Ascending aorta (tissue), 2 donors: Measurements from ENCODE around the gene EIF1. TPM values are rescaled to one million over a fixed set of nuclear protein-coding genes. Genes with fewer than 3 reads are reported as not detected.
"Not testable (repeated sequence)": the region's sequence is repeated elsewhere in the genome, so short reads cannot be mapped to it uniquely, and the experiment has no call there.

ENCODE experiments used
- DNase-seq, 2 donors: peaks; one replicate each; pipeline ENCODE4 v3.0.0-alpha.2; 2019; ENCODE audit warnings: low spot score in 2 of 2
- H3K27ac ChIP-seq, 2 donors: fragments of 200-600 bp; sonication (generic); one replicate each; pipeline ENCODE4 v1.5.1; 2016 to 2017; ENCODE audit warnings: mild to moderate bottlenecking in 1 of 2
- H3K27me3 ChIP-seq: fragments of 200-600 bp; sonication (generic); one replicate; pipeline ENCODE4 v1.5.1; 2017
- H3K36me3 ChIP-seq, 2 donors: fragments of 200-600 bp; sonication (generic); one replicate each; pipeline ENCODE4 v1.5.1; 2016
- H3K4me1 ChIP-seq, 2 donors: fragments of 200-600 bp; sonication (generic); one replicate each; pipeline ENCODE4 v1.5.1; 2016 to 2017; ENCODE audit warnings: mild to moderate bottlenecking in 1 of 2
- H3K4me3 ChIP-seq, 2 donors: fragments of 200-600 bp; sonication (generic); one replicate each; pipeline ENCODE4 v1.5.1; 2016 to 2017; ENCODE audit warnings: mild to moderate bottlenecking in 1 of 2
- H3K9me3 ChIP-seq, 2 donors: fragments of 200-600 bp; sonication (generic); one replicate each; pipeline ENCODE4 v1.5.1; 2016
- CTCF ChIP-seq, 3 experiments: fragments of 200-600 bp in 2 of 3; fragments of 450-650 bp in 1 of 3; sonication (generic) in 2 of 3; IDR thresholded peaks; one replicate each; pipeline ENCODE4 v1.5.1; 2016 to 2019; ENCODE audit warnings: antibody characterized with exemption in 3 of 3, mild to moderate bottlenecking in 1 of 3, moderate library complexity in 1 of 3
- intact Hi-C: fragments of 100-400 bp; cut with DNase I; formaldehyde crosslinking; loops from one replicate; pipeline ENCODE4 v1.15.1; 2023
- total RNA-seq: library from RNA; depleted of rRNA; stranded (reverse); fragments of >200 nt; gene quantifications from one replicate; pipeline ENCODE4 v1.1.0, GENCODE V29; 2016

The EIF1 gene
- total RNA-seq, 1 donor from 2014 or later = 102 TPM

- H3K4me1 ChIP-seq = peaks cover 0 to 14% of the 10 kb centered on the region in 2 donors
- H3K27me3 ChIP-seq = no peaks in the 10 kb centered on the region
- intact Hi-C loops = loop anchor here (5.0 to 10.0 kb wide), 2 partner anchors 850 to 1023 kb away; partner anchors contain the start of gene SMARCE1
- peak overlapping the region in 1 of 2 donors; percentile 85 for H3K27ac ChIP-seq
- H3K9me3 ChIP-seq = no peaks in the 10 kb centered on the region
- no peak for DNase-seq
- peak overlapping the region in 1 of 2 donors; percentile 72 for H3K4me3 ChIP-seq
- no peak for TF ChIP-seq CTCF (IDR thresholded peaks at IDR 0.05)
- H3K36me3 ChIP-seq = no peaks in the 10 kb centered on the region
Observed at GRCh38 chr17:41667280-41668041, 21.2 kb upstream of the EIF1 start.

- H3K36me3 ChIP-seq = no peaks in the 10 kb centered on the region
- TF ChIP-seq CTCF (IDR thresholded peaks at IDR 0.05) = no peak
- no peaks in the 10 kb centered on the region for H3K9me3 ChIP-seq
- H3K27ac ChIP-seq = no peak overlapping the region
- intact Hi-C loops = no loop called here
- H3K27me3 ChIP-seq = no peaks in the 10 kb centered on the region
- no peak overlapping the region for H3K4me3 ChIP-seq
- no peak for DNase-seq
- peaks cover 0 to 1% of the 10 kb centered on the region in 2 donors for H3K4me1 ChIP-seq
Observed at GRCh38 chr17:41672153-41672552, 16.5 kb upstream of the EIF1 start.

DNA sequence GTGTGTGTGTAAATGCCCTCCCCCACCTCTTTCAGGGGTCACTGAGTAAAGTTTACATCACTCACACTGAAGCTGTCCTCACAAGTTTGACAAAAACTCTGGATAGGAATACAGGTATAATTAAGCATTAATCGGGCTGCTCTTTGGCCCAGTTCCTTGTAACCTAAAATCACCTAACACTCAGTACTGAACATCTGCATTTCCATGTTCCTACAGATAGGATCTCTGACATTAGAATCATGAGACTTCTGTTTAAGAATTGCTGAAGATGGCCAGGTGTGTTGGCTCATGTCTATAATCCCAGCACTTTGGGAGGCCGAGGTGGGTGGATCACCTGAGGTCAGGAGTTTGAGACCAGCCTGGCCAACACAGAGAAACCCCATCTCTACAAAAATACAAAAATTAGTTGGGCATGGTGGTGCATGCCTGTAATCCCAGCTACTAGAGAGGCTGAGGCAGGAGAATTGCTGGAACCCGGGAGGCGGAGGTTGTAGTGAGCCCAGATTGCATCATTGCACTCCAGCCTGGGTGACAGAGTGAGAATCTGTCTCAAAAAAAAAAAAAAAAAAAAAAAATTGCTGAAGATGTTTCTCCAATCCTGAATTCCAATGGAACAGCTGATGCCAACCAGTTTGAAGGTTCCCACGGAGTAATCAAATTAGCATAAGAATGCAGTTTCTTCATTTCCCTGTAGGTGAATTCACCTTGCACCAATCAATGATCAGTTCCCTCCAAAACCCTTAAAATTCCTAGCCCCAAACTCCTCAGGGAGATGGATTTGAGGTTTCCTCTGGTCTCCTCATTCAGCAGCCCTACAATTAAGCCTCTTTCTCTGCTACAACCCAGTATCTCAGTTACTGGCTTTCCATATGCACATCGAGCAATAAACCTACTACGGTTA lies 13.3 kb upstream of the EIF1 start:
- H3K4me3 ChIP-seq, H3K9me3 ChIP-seq, intact Hi-C loops, H3K4me1 ChIP-seq, H3K27ac ChIP-seq, H3K36me3 ChIP-seq, DNase-seq, H3K27me3 ChIP-seq: not testable (repeated sequence)

- no peak for DNase-seq
- TF ChIP-seq CTCF (IDR thresholded peaks at IDR 0.05) = no peak
- Histone ChIP-seq H3K9me3 (no peaks in the 10 kb centered on the region), H3K27me3 (no peaks in the 10 kb centered on the region), H3K4me1 (no peaks in the 10 kb centered on the region), H3K4me3 (no peak overlapping the region), H3K27ac (no peak overlapping the region), H3K36me3 (no peaks in the 10 kb centered on the region)
- intact Hi-C loops = no loop called here
Observed at GRCh38 chr17:41676058-41676419, 12.6 kb upstream of the EIF1 start.

- H3K4me1 ChIP-seq = no peaks in the 10 kb centered on the region
Observed at GRCh38 chr17:41678411-41678906, 10.2 kb upstream of the EIF1 start.

More at GRCh38 chr17:41678411-41678906, 10.2 kb upstream of the EIF1 start:
- no peak for TF ChIP-seq CTCF (IDR thresholded peaks at IDR 0.05)
- DNase-seq = no peak
- intact Hi-C loops = no loop called here
- no peak overlapping the region for H3K4me3 ChIP-seq
- H3K36me3 ChIP-seq = no peaks in the 10 kb centered on the region
- no peaks in the 10 kb centered on the region for H3K9me3 ChIP-seq
- peak overlapping the region; percentile 34 to 51 for H3K27ac ChIP-seq
- no peaks in the 10 kb centered on the region for H3K27me3 ChIP-seq
